Measurements from ENCODE around the gene MYH9. TPM values are rescaled to one million over a fixed set of nuclear protein-coding genes. Genes with fewer than 3 reads are reported as not detected.
A peak's percentile ranks its signal among the peaks of the same experiment; 100 is the strongest.

MYH9 gene
- total RNA-seq, 1 experiment from 2014 or later: 758 TPM

DNA sequence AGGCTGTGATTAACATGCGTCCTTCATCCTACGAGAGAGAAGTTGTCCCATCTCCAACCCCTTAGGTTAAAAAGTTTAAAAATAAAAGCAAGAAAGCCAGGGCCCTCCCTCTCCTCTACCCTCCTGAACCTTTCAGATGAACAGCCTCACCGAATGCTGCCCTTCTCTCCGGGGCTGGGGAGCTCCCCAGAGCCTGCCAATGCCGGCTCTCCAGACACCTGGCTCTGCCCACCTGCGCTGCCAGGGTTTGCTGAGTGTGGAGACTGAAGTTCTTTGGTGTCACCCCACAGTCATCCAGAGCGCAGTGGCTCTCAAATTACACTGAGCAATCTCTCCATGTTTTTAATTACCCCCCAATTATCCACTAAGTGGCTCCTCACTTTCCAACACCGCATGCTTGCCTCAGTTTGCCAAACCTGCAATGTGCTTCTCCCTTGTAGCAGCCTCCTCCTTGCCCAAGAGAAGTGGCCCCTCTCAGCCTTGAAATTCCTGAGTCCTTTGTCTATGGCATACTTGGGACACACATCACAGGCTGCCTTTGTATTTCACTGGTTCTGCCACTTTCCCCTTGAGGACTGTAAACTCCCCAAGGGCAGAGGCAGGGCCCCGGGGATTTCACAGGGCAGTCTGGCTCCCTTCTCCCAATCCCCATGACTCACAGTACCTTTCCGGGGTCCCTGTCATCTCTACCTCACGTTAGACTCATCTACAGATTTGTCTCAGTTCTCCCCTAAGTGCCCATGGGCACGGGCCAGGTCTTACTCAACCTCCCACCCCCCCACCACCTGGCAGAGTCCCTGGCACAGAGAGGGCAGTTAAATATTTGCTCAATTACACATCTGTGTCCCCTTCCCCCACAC is 2.0 kb downstream of the MYH9 start:
- H4K20me1 ChIP-seq (ENCODE audit: insufficient read depth): peaks cover 55% of the 10 kb centered on the region
- H3K4me1 ChIP-seq (replicated peaks; ENCODE audit: insufficient read depth): peaks cover 54% of the 10 kb centered on the region
- CTCF ChIA-PET: interaction anchor here (0.6 kb wide), 1 partner anchor 1749 kb away, joined by 3 read pairs; no protein-coding TSS in a partner anchor

DNA sequence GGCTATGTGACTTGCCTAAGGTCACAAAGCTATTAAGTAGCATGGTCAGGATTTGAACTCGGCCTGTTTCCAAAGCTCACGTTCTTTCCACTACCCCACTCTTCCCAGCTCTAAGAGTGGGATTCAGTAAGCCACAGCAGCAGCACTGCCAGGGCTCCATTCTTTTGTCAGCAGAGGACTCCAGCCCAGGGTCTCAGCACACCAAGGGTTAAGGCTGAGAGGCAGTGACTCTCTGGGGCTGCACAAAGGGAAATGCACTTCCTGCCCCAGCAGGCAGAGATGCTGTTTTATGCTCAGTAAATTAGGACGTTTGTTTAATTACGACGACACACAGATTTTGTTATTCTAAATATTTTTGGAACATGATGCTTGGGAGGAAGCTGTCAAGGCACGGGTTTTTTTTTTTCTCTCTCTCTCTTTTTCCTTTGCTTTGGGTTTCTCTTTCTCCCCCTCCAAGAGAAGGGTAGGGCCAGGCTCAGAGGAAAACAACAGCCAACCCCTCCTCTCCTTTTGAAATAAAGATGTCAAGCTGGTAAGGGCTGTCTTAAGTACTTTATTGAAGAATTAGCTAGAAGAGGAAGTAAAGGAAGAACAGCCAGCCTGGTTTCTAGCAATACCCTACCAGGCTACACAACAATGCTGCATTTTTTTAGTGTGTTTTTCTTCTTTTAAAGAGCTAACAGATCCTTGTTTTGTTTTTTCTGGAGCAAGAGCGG is 2.8 kb downstream of the MYH9 start:
- Histone ChIP-seq H3K4me3 (peak overlapping the region; percentile 96), H3K79me2 (ENCODE audit: low read depth) (peaks cover 83% of the 10 kb centered on the region), H3K27me3 (ENCODE audit: insufficient read depth, low read depth) (no peaks in the 10 kb centered on the region), H3K9me2 (ENCODE audit: insufficient read depth) (no peaks in the 10 kb centered on the region), H3K4me2 (peak overlapping the region; percentile 91), H4K20me1 (ENCODE audit: insufficient read depth) (peaks cover 63% of the 10 kb centered on the region), H3K9me3 (ENCODE audit: insufficient read depth, low read depth) (no peaks in the 10 kb centered on the region), H3K27ac (peak overlapping the region; percentile 79), H3K36me3 (ENCODE audit: low read depth) (peaks cover 19% of the 10 kb centered on the region), H3F3A (ENCODE audit: insufficient read depth, low read depth) (peaks cover 75% of the 10 kb centered on the region), H3K4me1 (replicated peaks; ENCODE audit: insufficient read depth) (peaks cover 62% of the 10 kb centered on the region), H2AFZ (no peak overlapping the region)
- no TSS peak for BruUV-seq (replicated peaks)
- intact Hi-C loops (cut with micrococcal nuclease; ENCODE audit: unreplicated experiment): no loop called here
- TF ChIP-seq, protein P1, sequence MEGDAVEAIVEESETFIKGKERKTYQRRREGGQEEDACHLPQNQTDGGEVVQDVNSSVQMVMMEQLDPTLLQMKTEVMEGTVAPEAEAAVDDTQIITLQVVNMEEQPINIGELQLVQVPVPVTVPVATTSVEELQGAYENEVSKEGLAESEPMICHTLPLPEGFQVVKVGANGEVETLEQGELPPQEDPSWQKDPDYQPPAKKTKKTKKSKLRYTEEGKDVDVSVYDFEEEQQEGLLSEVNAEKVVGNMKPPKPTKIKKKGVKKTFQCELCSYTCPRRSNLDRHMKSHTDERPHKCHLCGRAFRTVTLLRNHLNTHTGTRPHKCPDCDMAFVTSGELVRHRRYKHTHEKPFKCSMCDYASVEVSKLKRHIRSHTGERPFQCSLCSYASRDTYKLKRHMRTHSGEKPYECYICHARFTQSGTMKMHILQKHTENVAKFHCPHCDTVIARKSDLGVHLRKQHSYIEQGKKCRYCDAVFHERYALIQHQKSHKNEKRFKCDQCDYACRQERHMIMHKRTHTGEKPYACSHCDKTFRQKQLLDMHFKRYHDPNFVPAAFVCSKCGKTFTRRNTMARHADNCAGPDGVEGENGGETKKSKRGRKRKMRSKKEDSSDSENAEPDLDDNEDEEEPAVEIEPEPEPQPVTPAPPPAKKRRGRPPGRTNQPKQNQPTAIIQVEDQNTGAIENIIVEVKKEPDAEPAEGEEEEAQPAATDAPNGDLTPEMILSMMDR (conservative IDR thresholded peaks at IDR 0.05): no peak
- no peak for TF ChIP-seq EZH2 (IDR thresholded peaks at IDR 0.05; ENCODE audit: low read depth)
- no peak for DNase-seq
- POLR2A ChIA-PET (ENCODE audit: unreplicated experiment): interaction anchor here (0.6 to 1.6 kb wide), 6 partner anchors 14 to 85 kb away, joined by 3 to 15 read pairs (median 3); no protein-coding TSS in a partner anchor
- CTCF ChIA-PET: interaction anchor here (0.6 kb wide), 1 partner anchor 1750 kb away, joined by 3 read pairs; no protein-coding TSS in a partner anchor

More for the DNA sequence above, 2.0 kb downstream of the MYH9 start:
- peak overlapping the region; percentile 79 for H3K27ac ChIP-seq
- H3K4me3 ChIP-seq: peak overlapping the region; percentile 96
- intact Hi-C loops (cut with micrococcal nuclease; ENCODE audit: unreplicated experiment): loop anchor here (1.0 kb wide), 3 partner anchors 15 to 84 kb away; no protein-coding TSS in a partner anchor
- peaks cover 75% of the 10 kb centered on the region for H3K79me2 ChIP-seq (ENCODE audit: low read depth)
- H3K9me2 ChIP-seq (ENCODE audit: insufficient read depth): no peaks in the 10 kb centered on the region
- peak; percentile 91 to 98 for DNase-seq
- POLR2A ChIA-PET (ENCODE audit: unreplicated experiment): interaction anchor here (0.6 to 1.6 kb wide), 6 partner anchors 21 to 76 kb away, joined by 3 to 15 read pairs (median 4); no protein-coding TSS in a partner anchor
- no TSS peak for BruUV-seq (replicated peaks)
- H3K36me3 ChIP-seq (ENCODE audit: low read depth): peaks cover 19% of the 10 kb centered on the region
- H3K4me2 ChIP-seq: peak overlapping the region; percentile 91
- no peaks in the 10 kb centered on the region for H3K9me3 ChIP-seq (ENCODE audit: insufficient read depth, low read depth)
- H2AFZ ChIP-seq: no peak overlapping the region
- H3F3A ChIP-seq (ENCODE audit: insufficient read depth, low read depth): peaks cover 67% of the 10 kb centered on the region
- H3K27me3 ChIP-seq (ENCODE audit: insufficient read depth, low read depth): no peaks in the 10 kb centered on the region
- TF ChIP-seq, protein P1 (conservative IDR thresholded peaks at IDR 0.05): no peak
- TF ChIP-seq EZH2 (IDR thresholded peaks at IDR 0.05; ENCODE audit: low read depth): no peak

DNA sequence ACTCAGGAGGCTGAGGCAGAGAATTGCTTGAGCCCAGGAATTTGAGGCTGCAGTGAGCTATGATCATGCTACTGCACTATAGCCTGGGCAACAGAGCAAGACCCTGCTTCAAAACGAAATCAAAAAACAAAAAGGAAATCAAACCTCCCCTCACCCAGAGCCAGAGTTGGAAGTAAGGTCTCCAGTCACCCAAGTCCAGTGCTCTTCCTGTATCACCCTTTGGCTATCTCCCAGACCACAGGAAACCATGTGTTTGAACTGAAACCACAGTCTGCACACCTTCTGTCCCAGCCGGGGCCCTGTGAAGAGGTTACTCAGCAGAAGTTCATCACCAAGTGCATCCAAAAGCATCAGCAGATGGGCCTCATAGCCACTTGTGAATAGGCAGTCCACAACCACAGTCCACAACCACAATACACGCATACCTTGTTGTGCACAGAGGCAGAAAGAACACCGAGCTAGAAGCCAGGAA is 4.6 kb downstream of the MYH9 start:
- H3K27ac ChIP-seq: peak overlapping the region; percentile 21; the same call in 1 of the 2 replicates
- no peaks in the 10 kb centered on the region for H3K27me3 ChIP-seq (ENCODE audit: insufficient read depth, low read depth)
- H3K4me2 ChIP-seq: peak overlapping the region; percentile 65
- H3K79me2 ChIP-seq (ENCODE audit: low read depth): peaks cover 95% of the 10 kb centered on the region
- no peak overlapping the region for H2AFZ ChIP-seq
- POLR2A ChIA-PET (ENCODE audit: unreplicated experiment): interaction anchor here (0.6 to 1.0 kb wide), 3 partner anchors 56 to 1762 kb away, joined by 4 to 11 read pairs (median 4); no protein-coding TSS in a partner anchor
- no peaks in the 10 kb centered on the region for H3K9me3 ChIP-seq (ENCODE audit: insufficient read depth, low read depth)
- H3K4me3 ChIP-seq: peak overlapping the region; percentile 23; the same call in 1 of the 2 replicates
- H3K4me1 ChIP-seq (replicated peaks; ENCODE audit: insufficient read depth): peaks cover 72% of the 10 kb centered on the region
- H4K20me1 ChIP-seq (ENCODE audit: insufficient read depth): peaks cover 81% of the 10 kb centered on the region
- intact Hi-C loops (cut with micrococcal nuclease; ENCODE audit: unreplicated experiment): no loop called here
- DNase-seq: peak; percentile 71 to 85
- no peaks in the 10 kb centered on the region for H3K9me2 ChIP-seq (ENCODE audit: insufficient read depth)
- no TSS peak for BruUV-seq (replicated peaks)
- CTCF ChIA-PET: no interaction called here
- no peak for TF ChIP-seq EZH2 (IDR thresholded peaks at IDR 0.05; ENCODE audit: low read depth)
- TF ChIP-seq, protein P1 (conservative IDR thresholded peaks at IDR 0.05): no peak
- H3K36me3 ChIP-seq (ENCODE audit: low read depth): peaks cover 27% of the 10 kb centered on the region
- peaks cover 82% of the 10 kb centered on the region for H3F3A ChIP-seq (ENCODE audit: insufficient read depth, low read depth)
